Smooth muscle cell (in vitro differentiated cells): ENCODE data around the gene PRM3. TPM values are rescaled to one million over a fixed set of nuclear protein-coding genes. Genes with fewer than 3 reads are reported as not detected.

Experiments used
- DNase-seq: peaks from one replicate; lab custom pipeline; 2025; ENCODE audit not compliant: unreplicated experiment; lab: John Stamatoyannopoulos, UW
- H2AFZ ChIP-seq: fragments of 200-600 bp; sonication (generic); 2 replicates; pipeline ENCODE4 v1.6.0; 2016; ENCODE audit warnings: antibody characterized with exemption, low read depth, mild to moderate bottlenecking
- H3F3A ChIP-seq: fragments of 200-600 bp; sonication (generic); 2 replicates; pipeline ENCODE4 v1.6.0; 2017; ENCODE audit warnings: antibody characterized with exemption, low read depth
- H3K27ac ChIP-seq: fragments of 200-600 bp; sonication (generic); 2 replicates; pipeline ENCODE4 v1.5.1; 2016; ENCODE audit warnings: low read depth, mild to moderate bottlenecking
- H3K27me3 ChIP-seq: fragments of 200-600 bp; sonication (generic); 2 replicates; pipeline ENCODE4 v1.6.1; 2016; ENCODE audit warnings: low read depth, mild to moderate bottlenecking
- H3K36me3 ChIP-seq: fragments of 200-600 bp; sonication (generic); 2 replicates; pipeline ENCODE4 v1.5.1; 2016; ENCODE audit warnings: low read depth
- H3K4me1 ChIP-seq: fragments of 200-600 bp; sonication (generic); 2 replicates; pipeline ENCODE4 v1.5.1; 2016; ENCODE audit warnings: low read depth
- H3K4me2 ChIP-seq: fragments of 200-600 bp; sonication (generic); 2 replicates; pipeline ENCODE4 v1.6.0; 2016; ENCODE audit warnings: mild to moderate bottlenecking
- H3K4me3 ChIP-seq: fragments of 200-600 bp; sonication (generic); 2 replicates; pipeline ENCODE4 v1.5.1; 2016; ENCODE audit warnings: mild to moderate bottlenecking
- H3K79me2 ChIP-seq: fragments of 200-600 bp; sonication (generic); 2 replicates; pipeline ENCODE4 v1.6.0; 2016; ENCODE audit warnings: low read depth, mild to moderate bottlenecking
- H3K9ac ChIP-seq: fragments of 200-600 bp; sonication (generic); 2 replicates; pipeline ENCODE4 v1.6.0; 2016; ENCODE audit warnings: low read depth
- H3K9me3 ChIP-seq: fragments of 200-600 bp; sonication (generic); replicated peaks from 2 replicates; pipeline ENCODE4 v1.5.1; 2016; ENCODE audit warnings: low read depth
- H4K20me1 ChIP-seq: fragments of 200-600 bp; sonication (generic); 2 replicates; pipeline ENCODE4 v1.6.0; 2016; ENCODE audit warnings: low read depth
- WGBS: methylation state at CpG from one replicate; pipeline ENCODE4 v1.1.7; 2016; ENCODE audit warnings: low lambda C conversion rate; 5-methylcytosine and 5-hydroxymethylcytosine counted together
- polyA plus RNA-seq: library from polyadenylated mRNA; unstranded; fragments of >200 nt; fragmentation: Nextera tagmentation; extraction: Ambion mirVana; gene quantifications from 2 replicates; pipeline ENCODE4 v1.2.1, GENCODE V29; 2016
- total RNA-seq: library from RNA; depleted of rRNA; stranded (reverse); fragments of >200 nt; gene quantifications from 2 replicates; pipeline ENCODE4 v1.2.3, GENCODE V29; 2014
- TF ChIP-seq, protein P1 (sequence below): fragments of 200-600 bp; sonication (generic); IDR thresholded peaks from 2 replicates; pipeline ENCODE4 v1.5.1; 2017; ENCODE audit warnings: borderline replicate concordance, mild to moderate bottlenecking, antibody characterized with exemption; ENCODE audit not compliant: insufficient read depth, poor library complexity, severe bottlenecking

Gene PRM3
- total and polyA plus RNA-seq, 2 experiments from 2014 or later: not detected

DNA sequence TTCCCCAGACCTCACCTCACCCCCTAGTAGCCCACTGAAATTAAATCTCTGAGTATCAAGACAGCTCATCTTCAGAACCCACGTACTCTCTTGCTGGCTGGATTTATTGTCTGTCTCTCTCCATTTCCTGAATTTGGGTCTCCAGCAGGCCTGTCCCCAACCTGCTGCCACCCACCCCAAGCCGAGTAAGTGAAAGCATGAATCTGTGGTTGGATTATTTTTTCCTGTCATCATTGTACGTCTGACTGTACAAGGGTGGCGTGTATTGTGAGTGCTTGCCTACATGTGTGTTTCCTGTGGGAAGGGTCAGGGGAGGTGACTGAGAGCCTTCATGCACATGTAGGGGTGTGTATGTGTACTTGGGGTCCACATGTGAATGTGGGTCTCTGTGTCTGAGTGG is 9.7 kb downstream of the PRM3 start:
- no peaks in the 10 kb centered on the region for H3K4me1 ChIP-seq
- 80% methylated on average over 4 of the region's 4 CpGs for WGBS
- no peak for DNase-seq
- H3K27me3 ChIP-seq: no peaks in the 10 kb centered on the region
- no peak overlapping the region for H3K27ac ChIP-seq
- H3F3A ChIP-seq: no peaks in the 10 kb centered on the region
- no peaks in the 10 kb centered on the region for H3K79me2 ChIP-seq
- TF ChIP-seq, protein P1, sequence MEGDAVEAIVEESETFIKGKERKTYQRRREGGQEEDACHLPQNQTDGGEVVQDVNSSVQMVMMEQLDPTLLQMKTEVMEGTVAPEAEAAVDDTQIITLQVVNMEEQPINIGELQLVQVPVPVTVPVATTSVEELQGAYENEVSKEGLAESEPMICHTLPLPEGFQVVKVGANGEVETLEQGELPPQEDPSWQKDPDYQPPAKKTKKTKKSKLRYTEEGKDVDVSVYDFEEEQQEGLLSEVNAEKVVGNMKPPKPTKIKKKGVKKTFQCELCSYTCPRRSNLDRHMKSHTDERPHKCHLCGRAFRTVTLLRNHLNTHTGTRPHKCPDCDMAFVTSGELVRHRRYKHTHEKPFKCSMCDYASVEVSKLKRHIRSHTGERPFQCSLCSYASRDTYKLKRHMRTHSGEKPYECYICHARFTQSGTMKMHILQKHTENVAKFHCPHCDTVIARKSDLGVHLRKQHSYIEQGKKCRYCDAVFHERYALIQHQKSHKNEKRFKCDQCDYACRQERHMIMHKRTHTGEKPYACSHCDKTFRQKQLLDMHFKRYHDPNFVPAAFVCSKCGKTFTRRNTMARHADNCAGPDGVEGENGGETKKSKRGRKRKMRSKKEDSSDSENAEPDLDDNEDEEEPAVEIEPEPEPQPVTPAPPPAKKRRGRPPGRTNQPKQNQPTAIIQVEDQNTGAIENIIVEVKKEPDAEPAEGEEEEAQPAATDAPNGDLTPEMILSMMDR: no peak
- no peaks in the 10 kb centered on the region for H3K9me3 ChIP-seq
- no peak overlapping the region for H3K4me2 ChIP-seq
- H4K20me1 ChIP-seq: no peaks in the 10 kb centered on the region
- no peaks in the 10 kb centered on the region for H3K36me3 ChIP-seq
- no peak overlapping the region for H3K9ac ChIP-seq
- H3K4me3 ChIP-seq: no peak overlapping the region
- no peak overlapping the region for H2AFZ ChIP-seq

DNA sequence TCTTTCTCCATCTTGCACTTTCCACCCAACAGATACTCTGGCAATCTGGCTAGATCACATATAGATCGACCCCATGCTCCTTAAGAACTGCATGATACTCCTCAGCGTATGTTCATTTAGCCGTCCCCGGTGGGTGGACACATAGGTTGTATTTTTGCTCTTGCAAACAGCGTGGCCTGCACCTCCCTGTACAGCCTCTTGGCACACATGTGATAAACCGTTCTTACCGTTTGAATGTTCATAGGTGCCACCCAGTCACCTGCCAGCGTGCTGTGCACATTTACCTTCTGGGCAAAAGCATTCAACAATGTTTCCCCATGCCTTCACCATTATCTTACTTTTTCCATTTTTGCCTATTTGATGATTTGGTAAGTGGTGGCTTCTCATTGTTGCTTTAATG is 10.5 kb downstream of the PRM3 start:
- no peaks in the 10 kb centered on the region for H3K36me3 ChIP-seq
- H3K27me3 ChIP-seq: no peaks in the 10 kb centered on the region
- H4K20me1 ChIP-seq: no peaks in the 10 kb centered on the region
- no peak for DNase-seq
- no peak overlapping the region for H3K4me3 ChIP-seq
- no peak overlapping the region for H3K9ac ChIP-seq
- no peak overlapping the region for H2AFZ ChIP-seq
- H3K9me3 ChIP-seq: no peaks in the 10 kb centered on the region
- no peak overlapping the region for H3K27ac ChIP-seq
- no peak overlapping the region for H3K4me2 ChIP-seq
- TF ChIP-seq, protein P1: no peak
- H3K79me2 ChIP-seq: no peaks in the 10 kb centered on the region
- 94% methylated on average over 8 of the region's 8 CpGs for WGBS
- H3K4me1 ChIP-seq: no peaks in the 10 kb centered on the region
- H3F3A ChIP-seq: no peaks in the 10 kb centered on the region

DNA sequence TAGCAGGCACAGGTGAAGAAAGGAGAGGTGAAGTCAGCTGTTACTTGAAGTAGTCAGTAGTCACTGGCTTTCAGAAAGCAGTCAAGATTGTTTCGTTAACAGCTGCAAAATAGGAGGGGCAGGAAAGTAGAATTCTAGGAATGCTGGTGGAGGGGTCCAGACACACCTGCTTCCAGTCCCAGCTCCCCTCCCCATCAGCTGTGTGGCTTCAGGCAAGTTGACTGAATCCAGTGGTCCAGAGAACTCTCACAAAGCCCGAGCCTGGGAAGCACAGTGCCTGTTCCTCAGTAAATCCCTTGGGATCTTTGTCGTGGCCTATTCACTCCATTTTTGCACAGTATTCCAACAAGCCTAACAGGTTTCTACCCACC is 12.8 kb downstream of the PRM3 start:
- H3F3A ChIP-seq: no peaks in the 10 kb centered on the region
- no peak for DNase-seq
- H3K9ac ChIP-seq: no peak overlapping the region
- no peaks in the 10 kb centered on the region for H3K9me3 ChIP-seq
- no peak overlapping the region for H3K4me2 ChIP-seq
- H4K20me1 ChIP-seq: no peaks in the 10 kb centered on the region
- WGBS: 49% methylated on average over 3 of the region's 3 CpGs
- no peaks in the 10 kb centered on the region for H3K27me3 ChIP-seq
- H3K4me1 ChIP-seq: no peaks in the 10 kb centered on the region
- TF ChIP-seq, protein P1: no peak
- H3K79me2 ChIP-seq: peaks cover under 1% of the 10 kb centered on the region
- H2AFZ ChIP-seq: no peak overlapping the region
- no peak overlapping the region for H3K27ac ChIP-seq
- no peaks in the 10 kb centered on the region for H3K36me3 ChIP-seq
- H3K4me3 ChIP-seq: no peak overlapping the region
